Fibroblast of peridontal ligament (primary cell): Measurements from ENCODE around the gene MUC2.

Experiments
- DNase-seq: peaks from one replicate; pipeline ENCODE4 v3.0.0-alpha.2; 2010; ENCODE audit errors: extremely low read depth

Gene MUC2

GRCh38 chr11:1072116-1072820, 2.4 kb upstream of the MUC2 start:
- DNase-seq, result no peak

- no peak for DNase-seq
Measured at GRCh38 chr11:1072821-1073231, 1.8 kb upstream of the MUC2 start.

- DNase-seq, result peak; percentile 8
Measured at GRCh38 chr11:1073261-1073724, 1.4 kb upstream of the MUC2 start.

DNA sequence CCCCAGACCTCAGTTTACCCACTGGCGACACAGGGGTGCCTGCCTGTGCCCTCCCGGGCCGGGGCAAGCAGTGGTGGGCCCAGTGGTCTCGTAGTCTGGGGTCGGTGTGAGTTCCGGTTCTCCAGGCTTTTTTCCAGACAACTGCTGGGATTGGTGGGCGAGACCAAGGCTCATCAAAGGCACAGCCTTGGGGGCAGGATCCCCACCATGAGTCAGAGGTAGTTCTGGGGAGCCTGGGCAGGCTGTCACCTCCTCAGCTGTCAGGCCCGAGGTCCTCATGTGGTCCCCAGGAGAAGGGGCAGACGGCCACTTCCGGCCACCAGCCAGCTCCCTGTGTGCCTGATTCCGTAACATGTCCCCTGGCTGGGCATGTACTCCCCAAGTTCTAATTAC, 827 bp upstream of the MUC2 start:
- DNase-seq, result no peak

GRCh38 chr11:1075341-1075911, 752 bp downstream of the MUC2 start:
- no peak for DNase-seq

- DNase-seq, result no peak
Measured at GRCh38 chr11:1076061-1076665, 1.5 kb downstream of the MUC2 start.

- no peak for DNase-seq
Measured at GRCh38 chr11:1077033-1077416, 2.4 kb downstream of the MUC2 start.

GRCh38 chr11:1077417-1078119, 2.9 kb downstream of the MUC2 start:
- no peak for DNase-seq

- DNase-seq, result no peak
Measured at GRCh38 chr11:1078191-1078601, 3.5 kb downstream of the MUC2 start.

GRCh38 chr11:1081601-1082311, 7.1 kb downstream of the MUC2 start:
- no peak for DNase-seq

DNA sequence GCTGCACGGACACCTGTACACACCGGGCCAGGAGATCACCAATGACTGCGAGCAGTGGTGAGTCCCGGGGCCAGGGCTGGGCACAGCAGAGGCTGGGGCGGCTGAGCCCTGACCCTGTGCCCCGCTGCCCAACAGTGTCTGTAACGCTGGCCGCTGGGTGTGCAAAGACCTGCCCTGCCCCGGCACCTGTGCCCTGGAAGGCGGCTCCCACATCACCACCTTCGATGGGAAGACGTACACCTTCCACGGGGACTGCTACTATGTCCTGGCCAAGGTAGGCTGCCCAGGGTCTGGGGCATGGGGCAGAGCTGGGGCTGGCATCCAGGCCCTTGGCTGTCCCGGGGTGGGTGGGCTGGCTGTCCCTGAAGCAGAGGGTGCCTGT, 7.7 kb downstream of the MUC2 start:
- no peak for DNase-seq

DNA sequence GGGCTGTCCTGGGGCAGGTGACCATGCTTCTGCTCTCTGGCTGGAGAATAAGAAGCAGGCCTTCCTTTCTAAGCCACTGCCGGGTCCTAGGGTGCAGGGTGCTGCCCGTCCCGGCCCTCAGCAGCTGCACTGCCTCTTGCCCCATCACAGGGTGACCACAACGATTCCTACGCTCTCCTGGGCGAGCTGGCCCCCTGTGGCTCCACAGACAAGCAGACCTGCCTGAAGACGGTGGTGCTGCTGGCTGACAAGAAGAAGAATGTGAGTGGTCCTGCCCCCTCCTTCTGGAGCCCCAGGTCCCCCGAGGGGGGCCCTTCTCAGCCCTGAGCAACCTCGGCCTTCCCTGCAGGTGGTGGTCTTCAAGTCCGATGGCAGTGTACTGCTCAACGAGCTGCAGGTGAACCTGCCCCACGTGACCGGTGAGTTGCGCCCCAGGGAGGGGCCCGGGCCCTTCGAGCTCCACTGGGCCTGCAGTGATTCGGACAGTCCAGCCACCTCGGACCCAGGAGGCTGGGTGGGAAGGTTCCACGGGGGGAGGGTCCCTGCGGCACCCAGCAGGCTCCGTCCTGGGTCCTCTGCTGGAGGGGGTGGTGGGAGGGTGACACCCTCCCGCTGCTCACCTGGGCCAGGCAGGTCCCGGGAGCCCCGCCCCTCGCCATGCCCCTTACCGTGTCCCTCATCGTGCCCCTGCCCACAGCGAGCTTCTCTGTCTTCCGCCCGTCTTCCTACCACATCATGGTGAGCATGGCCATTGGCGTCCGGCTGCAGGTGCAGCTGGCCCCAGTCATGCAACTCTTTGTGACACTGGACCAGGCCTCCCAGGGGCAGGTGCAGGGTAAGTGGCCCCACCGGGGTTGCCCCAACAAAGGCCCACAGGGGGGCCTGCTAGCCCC, 8.3 kb downstream of the MUC2 start:
- DNase-seq, result no peak

- no peak for DNase-seq
Measured at GRCh38 chr11:1083621-1084551, 9.2 kb downstream of the MUC2 start.

GRCh38 chr11:1084561-1085439, 10.1 kb downstream of the MUC2 start:
- no peak for DNase-seq

DNA sequence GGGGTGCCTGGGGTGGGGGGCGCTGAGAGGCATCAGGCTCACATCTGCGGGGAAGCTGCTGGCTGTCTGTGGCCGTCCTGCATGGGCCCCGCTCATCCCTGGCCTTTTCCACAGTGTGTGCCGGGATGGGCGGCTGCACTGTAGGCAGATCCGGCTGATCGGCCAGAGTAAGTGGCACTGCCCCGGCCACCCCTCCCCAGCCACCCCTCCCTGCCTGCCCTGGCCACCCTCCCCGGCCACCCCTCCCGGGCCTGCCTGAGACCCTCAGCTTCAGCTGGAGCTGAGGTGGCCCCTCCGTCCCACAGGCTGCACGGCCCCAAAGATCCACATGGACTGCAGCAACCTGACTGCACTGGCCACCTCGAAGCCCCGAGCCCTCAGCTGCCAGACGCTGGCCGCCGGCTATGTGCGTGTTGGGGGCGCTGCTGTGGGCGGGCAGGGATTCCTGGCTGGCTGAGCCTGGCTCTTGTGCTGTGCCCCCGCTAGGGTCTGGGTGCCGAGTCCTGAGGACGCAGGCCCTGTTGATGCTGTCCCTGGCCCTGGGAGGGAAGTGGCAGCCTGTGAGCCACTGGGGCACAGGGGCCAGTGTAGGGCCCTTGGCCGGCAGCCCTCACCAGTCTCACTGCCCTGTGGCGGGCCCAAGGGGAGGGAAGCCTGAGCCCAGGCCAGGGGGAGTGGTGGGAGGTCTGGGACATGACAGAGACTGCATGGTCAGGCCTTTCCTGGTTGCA, 10.9 kb downstream of the MUC2 start:
- DNase-seq, result no peak

- no peak for DNase-seq
Measured at GRCh38 chr11:1086171-1087102, 11.8 kb downstream of the MUC2 start.
